Measurements from ENCODE around the gene ZNF273.

GRCh38 chr7:64879086-64879730 lies 23.9 kb upstream of the ZNF273 start:
- TF ChIP-seq CTCF (IDR thresholded peaks at IDR 0.05) (no peak), POLR2A (IDR thresholded peaks at IDR 0.05) (no peak)

All from stomach (tissue), 4 donors.